HG02798 (cell line): Measurements from ENCODE around the gene RIN2.

Source experiments
- ATAC-seq: cut with Tn5 transposase; IDR thresholded peaks from one replicate; pipeline ENCODE4 v1.9.1; 2021; ENCODE audit warnings: mild to moderate bottlenecking; ENCODE audit not compliant: unreplicated experiment, poor library complexity

Gene RIN2

GRCh38 chr20:19760371-19760721 lies 2.3 kb downstream of the RIN2 start:
- ATAC-seq, result no peak

GRCh38 chr20:19761326-19761725 lies 3.3 kb downstream of the RIN2 start:
- no peak for ATAC-seq

- no peak for ATAC-seq
Measured at GRCh38 chr20:19761841-19762240, 3.8 kb downstream of the RIN2 start.

- ATAC-seq, result no peak
Measured at GRCh38 chr20:19764207-19764606, 6.1 kb downstream of the RIN2 start.

GRCh38 chr20:19765266-19765665 lies 7.2 kb downstream of the RIN2 start:
- no peak for ATAC-seq

GRCh38 chr20:19765913-19766312 lies 7.9 kb downstream of the RIN2 start:
- ATAC-seq, result no peak

GRCh38 chr20:19767070-19767469 lies 9.0 kb downstream of the RIN2 start:
- no peak for ATAC-seq

- no peak for ATAC-seq
Measured at GRCh38 chr20:19768325-19768842, 10.3 kb downstream of the RIN2 start.

GRCh38 chr20:19769507-19769906 lies 11.4 kb downstream of the RIN2 start:
- no peak for ATAC-seq

- no peak for ATAC-seq
Measured at GRCh38 chr20:19770375-19770774, 12.3 kb downstream of the RIN2 start.

GRCh38 chr20:19771031-19771430 lies 13.0 kb downstream of the RIN2 start:
- ATAC-seq, result no peak

GRCh38 chr20:19773471-19773870 lies 15.4 kb downstream of the RIN2 start:
- ATAC-seq, result no peak

- no peak for ATAC-seq
Measured at GRCh38 chr20:19774135-19774933, 16.3 kb downstream of the RIN2 start.

GRCh38 chr20:19775353-19776253 lies 17.5 kb downstream of the RIN2 start:
- no peak for ATAC-seq

- no peak for ATAC-seq
Measured at GRCh38 chr20:19777315-19777714, 19.3 kb downstream of the RIN2 start.

GRCh38 chr20:19777981-19778380 lies 19.9 kb downstream of the RIN2 start:
- no peak for ATAC-seq

- no peak for ATAC-seq
Measured at GRCh38 chr20:19778404-19778803, 20.3 kb downstream of the RIN2 start.

GRCh38 chr20:19779634-19780033 lies 21.6 kb downstream of the RIN2 start:
- peak; percentile 62 for ATAC-seq

GRCh38 chr20:19780261-19780660 lies 22.2 kb downstream of the RIN2 start:
- ATAC-seq, result no peak

GRCh38 chr20:19781235-19781634 lies 23.2 kb downstream of the RIN2 start:
- ATAC-seq, result no peak

- no peak for ATAC-seq
Measured at GRCh38 chr20:19782669-19783068, 24.6 kb downstream of the RIN2 start.
